ENCODE results near the gene HHLA2. TPM values are rescaled to one million over a fixed set of nuclear protein-coding genes. Genes with fewer than 3 reads are reported as not detected.

The HHLA2 gene
- total RNA-seq, 4 donors from 2014 or later: not detected

DNA sequence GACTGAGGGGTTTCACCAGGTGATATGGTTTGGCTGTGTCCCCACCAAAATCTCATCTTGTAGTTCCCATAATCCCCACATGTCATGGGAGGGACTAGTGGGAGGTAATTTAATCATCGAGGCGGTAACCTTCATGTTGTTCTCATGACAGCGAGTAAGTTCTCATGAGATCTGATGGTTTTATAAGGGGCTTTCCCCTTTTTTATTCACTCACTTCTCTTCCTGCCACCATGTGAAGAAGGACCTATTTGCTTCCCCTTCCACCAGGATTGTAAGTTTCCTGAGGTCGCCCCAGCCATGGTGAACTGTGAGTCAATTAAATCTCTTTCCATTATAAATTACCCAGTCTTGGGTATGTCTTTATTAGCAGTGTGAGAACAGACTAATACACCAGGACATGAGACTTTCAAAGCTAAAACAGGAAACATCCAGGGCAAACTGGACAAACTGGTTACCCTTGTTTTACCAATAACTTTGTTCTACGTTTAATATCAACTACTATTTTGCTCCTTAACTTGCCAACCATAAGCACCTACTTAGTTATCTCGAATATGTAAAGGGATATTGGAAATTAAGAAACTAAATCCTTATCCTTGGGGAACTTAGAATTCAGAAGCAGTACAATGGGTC lies 115.9 kb downstream of the HHLA2 start:
- no peak overlapping the region for H3K27ac ChIP-seq
- H3K36me3 ChIP-seq: no peaks in the 10 kb centered on the region
- H3K4me3 ChIP-seq: no peak overlapping the region
- no peaks in the 10 kb centered on the region for H3K27me3 ChIP-seq
- no peaks in the 10 kb centered on the region for H3K4me1 ChIP-seq
- H3K9me3 ChIP-seq: no peaks in the 10 kb centered on the region
- no peak for ATAC-seq
- 92 to 98% methylated on average over 6 of the region's 6 CpGs for WGBS, 2 donors (ENCODE audit: low coverage in 1 of 2)
- TF ChIP-seq POLR2A (IDR thresholded peaks at IDR 0.05) (no peak), EP300 (IDR thresholded peaks at IDR 0.05) (no peak), CTCF (IDR thresholded peaks at IDR 0.05) (no peak), POLR2AphosphoS5 (IDR thresholded peaks at IDR 0.05) (no peak)

DNA sequence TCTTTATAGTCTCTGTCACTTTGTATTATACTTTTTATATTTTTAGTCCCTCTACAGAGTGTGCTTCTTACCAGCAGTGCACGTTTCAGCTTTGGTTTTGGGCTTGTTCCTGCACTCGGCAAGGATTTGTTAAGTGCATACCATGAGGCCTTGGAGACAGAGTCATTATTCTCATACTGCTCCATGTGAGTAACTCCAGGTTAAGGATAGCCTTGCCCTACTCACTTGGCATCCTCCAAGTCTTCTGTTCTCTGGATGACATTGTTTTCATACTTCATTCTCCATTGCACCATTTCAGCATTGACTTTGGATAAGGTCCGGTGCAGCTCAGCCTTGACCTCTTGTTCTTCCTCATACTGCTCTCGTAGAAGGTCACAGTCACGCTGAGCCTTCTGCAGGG lies 117.7 kb downstream of the HHLA2 start:
- no peaks in the 10 kb centered on the region for H3K36me3 ChIP-seq
- WGBS, 2 donors (ENCODE audit: low coverage in 1 of 2): 69 to 82% methylated on average over 3 to 4 of the region's 5 CpGs
- ATAC-seq: no peak
- no peaks in the 10 kb centered on the region for H3K9me3 ChIP-seq
- no peak overlapping the region for H3K4me3 ChIP-seq
- H3K27ac ChIP-seq: no peak overlapping the region
- no peaks in the 10 kb centered on the region for H3K4me1 ChIP-seq
- no peaks in the 10 kb centered on the region for H3K27me3 ChIP-seq
- TF ChIP-seq POLR2A (IDR thresholded peaks at IDR 0.05) (no peak), CTCF (IDR thresholded peaks at IDR 0.05) (no peak), POLR2AphosphoS5 (IDR thresholded peaks at IDR 0.05) (no peak), EP300 (IDR thresholded peaks at IDR 0.05) (no peak)

GRCh38 chr3:108415661-108416060 lies 119.3 kb downstream of the HHLA2 start:
- H3K27ac ChIP-seq: no peak overlapping the region
- WGBS, 2 donors (ENCODE audit: low coverage in 1 of 2): 39 to 60% methylated on average over 3 of the region's 3 CpGs
- no peaks in the 10 kb centered on the region for H3K9me3 ChIP-seq
- no peak overlapping the region for H3K4me3 ChIP-seq
- no peaks in the 10 kb centered on the region for H3K36me3 ChIP-seq
- TF ChIP-seq EP300 (IDR thresholded peaks at IDR 0.05) (no peak), CTCF (IDR thresholded peaks at IDR 0.05) (no peak), POLR2A (IDR thresholded peaks at IDR 0.05) (no peak), POLR2AphosphoS5 (IDR thresholded peaks at IDR 0.05) (no peak)
- ATAC-seq: no peak
- H3K27me3 ChIP-seq: no peaks in the 10 kb centered on the region
- no peaks in the 10 kb centered on the region for H3K4me1 ChIP-seq

DNA sequence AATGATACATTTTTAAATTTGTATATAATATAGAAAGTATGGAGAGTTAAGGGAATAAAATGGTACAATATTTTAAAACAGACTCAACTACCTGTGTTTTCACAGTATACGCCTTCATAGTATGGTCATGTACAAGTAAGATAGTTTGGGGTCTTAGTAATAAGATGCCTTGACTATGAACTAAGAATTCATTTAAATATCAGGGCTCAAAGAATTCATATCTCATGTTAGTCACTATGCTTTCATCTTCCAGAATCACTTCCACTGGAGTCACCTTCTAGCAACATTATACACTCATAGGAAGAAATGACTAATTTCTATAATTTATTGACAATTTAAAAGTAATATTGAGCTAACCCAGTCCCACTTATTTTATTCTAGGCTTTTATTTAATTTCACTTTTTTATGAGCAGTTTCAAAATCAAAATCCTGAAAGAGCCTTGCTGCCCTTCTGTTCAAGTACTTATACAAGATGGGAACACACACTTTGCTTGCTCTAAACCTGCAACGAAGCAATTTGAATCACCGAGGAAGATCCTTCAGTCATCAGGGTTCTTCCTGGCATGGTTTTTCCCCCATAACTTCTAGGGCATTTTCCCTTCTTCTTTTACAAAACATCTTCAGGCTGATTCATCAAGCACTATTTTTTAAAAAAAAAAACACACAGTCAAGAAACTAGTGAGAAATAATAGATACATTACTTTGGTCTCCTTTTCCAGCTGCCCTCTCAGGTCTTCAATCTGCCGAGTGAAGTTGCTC lies 119.9 kb downstream of the HHLA2 start:
- Histone ChIP-seq H3K9me3 (no peaks in the 10 kb centered on the region), H3K36me3 (no peaks in the 10 kb centered on the region), H3K4me3 (no peak overlapping the region), H3K27me3 (no peaks in the 10 kb centered on the region), H3K4me1 (no peaks in the 10 kb centered on the region), H3K27ac (no peak overlapping the region)
- TF ChIP-seq POLR2A (IDR thresholded peaks at IDR 0.05) (no peak), CTCF (IDR thresholded peaks at IDR 0.05) (no peak), EP300 (IDR thresholded peaks at IDR 0.05) (no peak), POLR2AphosphoS5 (IDR thresholded peaks at IDR 0.05) (no peak)
- WGBS, 2 donors (ENCODE audit: low coverage in 1 of 2): 90 to 92% methylated on average over 4 of the region's 4 CpGs
- no peak for ATAC-seq

DNA sequence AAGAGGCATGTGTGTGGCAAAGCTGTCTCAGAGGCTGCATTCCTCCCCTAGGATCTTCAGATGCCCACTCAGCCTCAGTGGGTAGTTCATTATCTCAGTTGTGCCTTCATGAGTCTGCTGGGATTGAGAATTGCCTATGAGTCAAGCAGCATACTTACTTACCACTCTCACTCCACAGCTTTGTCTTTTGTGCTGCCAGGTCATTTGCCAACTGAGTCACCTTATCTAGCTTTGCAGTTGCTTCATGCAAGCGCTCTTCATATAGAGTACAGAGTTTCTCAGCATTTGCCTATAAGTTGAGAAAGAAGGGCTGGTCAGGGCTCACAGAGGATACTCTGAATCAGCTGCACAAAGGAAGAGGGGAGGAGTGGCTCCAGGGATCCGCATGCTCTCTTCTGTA lies 124.6 kb downstream of the HHLA2 start:
- ATAC-seq: no peak
- Histone ChIP-seq H3K9me3 (no peaks in the 10 kb centered on the region), H3K27ac (no peak overlapping the region), H3K4me1 (no peaks in the 10 kb centered on the region), H3K27me3 (no peaks in the 10 kb centered on the region), H3K4me3 (no peak overlapping the region), H3K36me3 (no peaks in the 10 kb centered on the region)
- TF ChIP-seq POLR2A (IDR thresholded peaks at IDR 0.05) (no peak), EP300 (IDR thresholded peaks at IDR 0.05) (no peak), POLR2AphosphoS5 (IDR thresholded peaks at IDR 0.05) (no peak), CTCF (IDR thresholded peaks at IDR 0.05) (no peak)
- 88% methylated on average over 1 of the region's 2 CpGs; no CpG with 5 or more reads in 1 of the 2 donors for WGBS, 2 donors (ENCODE audit: low coverage in 1 of 2)

All from gastroesophageal sphincter (tissue), 4 donors.